GM19035 (cell line): ENCODE data around the gene CMTM4.
A peak's percentile ranks its signal among the peaks of the same experiment; 100 is the strongest.
"Not testable (repeated sequence)": the region's sequence is repeated elsewhere in the genome, so short reads cannot be mapped to it uniquely, and the experiment has no call there.

Source experiments
- ATAC-seq: cut with Tn5 transposase; IDR thresholded peaks from one replicate; pipeline ENCODE4 v1.9.1; 2021; ENCODE audit not compliant: unreplicated experiment

Gene CMTM4

GRCh38 chr16:66617728-66618127, 78.8 kb downstream of the CMTM4 start:
- no peak for ATAC-seq

- ATAC-seq: no peak
Measured at GRCh38 chr16:66617010-66617434, 79.5 kb downstream of the CMTM4 start.

- ATAC-seq: no peak
Measured at GRCh38 chr16:66616592-66616991, 80.0 kb downstream of the CMTM4 start.

GRCh38 chr16:66616169-66616568, 80.4 kb downstream of the CMTM4 start:
- no peak for ATAC-seq

GRCh38 chr16:66614161-66614802, 82.3 kb downstream of the CMTM4 start:
- ATAC-seq: no peak

GRCh38 chr16:66612422-66612821, 84.1 kb downstream of the CMTM4 start:
- no peak for ATAC-seq

- not testable (repeated sequence) for ATAC-seq
Measured at GRCh38 chr16:66611911-66612310, 84.6 kb downstream of the CMTM4 start.

- ATAC-seq: no peak
Measured at GRCh38 chr16:66610111-66610820, 86.3 kb downstream of the CMTM4 start.

- no peak for ATAC-seq
Measured at GRCh38 chr16:66609139-66609510, 87.4 kb downstream of the CMTM4 start.

GRCh38 chr16:66608241-66609138, 88.1 kb downstream of the CMTM4 start:
- ATAC-seq: peak; percentile 40

- peak; percentile 58 for ATAC-seq
Measured at GRCh38 chr16:66605979-66606751, 90.4 kb downstream of the CMTM4 start.

- ATAC-seq: no peak
Measured at GRCh38 chr16:66605177-66605978, 91.2 kb downstream of the CMTM4 start.

GRCh38 chr16:66604376-66605176, 92.0 kb downstream of the CMTM4 start, which contains the start of gene CMTM3:
CMTM3 (plus strand) TSS chr16:66604704; CDS start chr16:66604806, 102 bp downstream.
- no peak for ATAC-seq

- no peak for ATAC-seq
Measured at GRCh38 chr16:66603537-66604375, 92.8 kb downstream of the CMTM4 start.

- ATAC-seq: no peak
Measured at GRCh38 chr16:66601471-66601870, 95.1 kb downstream of the CMTM4 start.

- no peak for ATAC-seq
Measured at GRCh38 chr16:66600477-66600876, 96.1 kb downstream of the CMTM4 start.

GRCh38 chr16:66599726-66600125, 96.8 kb downstream of the CMTM4 start:
- no peak for ATAC-seq

- ATAC-seq: no peak
Measured at GRCh38 chr16:66598111-66598510, 98.4 kb downstream of the CMTM4 start.
